Loucy (cell line): ENCODE results near the gene FGF12.

Experiments
- H2AFZ ChIP-seq: fragments of 200-600 bp; sonication (generic); 2 replicates; pipeline ENCODE4 v1.6.0; 2016; ENCODE audit warnings: antibody characterized with exemption, mild to moderate bottlenecking, low read length, moderate library complexity
- H3F3A ChIP-seq: fragments of 200-600 bp; 2 replicates; pipeline ENCODE4 v1.6.0; 2016; ENCODE audit warnings: antibody characterized with exemption, low read depth, mild to moderate bottlenecking
- H3K27me3 ChIP-seq: fragments of 200-600 bp; sonication (generic); 2 replicates; pipeline ENCODE4 v1.6.1; 2014; ENCODE audit warnings: low read length, mild to moderate bottlenecking; ENCODE audit not compliant: insufficient read depth, poor library complexity, severe bottlenecking
- H3K36me3 ChIP-seq: fragments of 200-600 bp; sonication (generic); 2 replicates; pipeline ENCODE4 v1.6.1; 2016; ENCODE audit warnings: low read length; ENCODE audit not compliant: insufficient read depth
- H3K4me1 ChIP-seq: fragments of 200-600 bp; sonication (generic); 2 replicates; pipeline ENCODE4 v1.5.1; 2014; ENCODE audit warnings: low read length, mild to moderate bottlenecking; ENCODE audit not compliant: insufficient read depth, poor library complexity, severe bottlenecking
- H3K4me2 ChIP-seq: fragments of 200-600 bp; sonication (generic); 2 replicates; pipeline ENCODE4 v1.6.0; 2014; ENCODE audit warnings: antibody characterized with exemption, low read length, low read depth, mild to moderate bottlenecking; ENCODE audit not compliant: poor library complexity, severe bottlenecking
- H3K4me3 ChIP-seq: fragments of 200-600 bp; sonication (generic); 2 replicates; pipeline ENCODE4 v1.5.1; 2014; ENCODE audit warnings: low read length, mild to moderate bottlenecking, mixed read lengths; ENCODE audit not compliant: poor library complexity, severe bottlenecking
- H3K79me2 ChIP-seq: fragments of 200-600 bp; sonication (generic); 2 replicates; pipeline ENCODE4 v1.6.1; 2014; ENCODE audit warnings: low read length; ENCODE audit not compliant: insufficient read depth
- H3K9ac ChIP-seq: fragments of 200-600 bp; sonication (generic); 2 replicates; pipeline ENCODE4 v1.6.0; 2014; ENCODE audit warnings: mild to moderate bottlenecking, low read depth, low read length, moderate library complexity; ENCODE audit not compliant: poor library complexity, severe bottlenecking
- H3K9me2 ChIP-seq: fragments of 200-600 bp; sonication (generic); replicated peaks from 2 replicates; pipeline ENCODE4 v1.6.1; 2016; ENCODE audit warnings: low read depth, low read length, mixed read lengths
- H3K9me3 ChIP-seq: fragments of 200-600 bp; sonication (generic); 2 replicates; pipeline ENCODE4 v1.6.1; 2014; ENCODE audit warnings: mild to moderate bottlenecking, antibody characterized with exemption, low read length, low read depth; ENCODE audit not compliant: insufficient read depth
- H4K20me1 ChIP-seq: fragments of 200-600 bp; sonication (generic); 2 replicates; pipeline ENCODE4 v1.6.0; 2014; ENCODE audit warnings: antibody characterized with exemption, low read length, mild to moderate bottlenecking; ENCODE audit not compliant: insufficient read depth, poor library complexity, severe bottlenecking
- CTCF ChIP-seq: fragments of 200-600 bp; sonication (generic); conservative IDR thresholded peaks from 2 replicates; pipeline ENCODE4 v1.5.1; 2014; ENCODE audit warnings: mild to moderate bottlenecking, antibody characterized with exemption, low read length
- EZH2phosphoT487 ChIP-seq: fragments of 200-600 bp; IDR thresholded peaks from 2 replicates; pipeline ENCODE4 v1.6.1; 2018; ENCODE audit warnings: antibody characterized with exemption, mild to moderate bottlenecking, moderate library complexity, borderline replicate concordance

FGF12 gene

GRCh38 chr3:192487033-192487432 is 240.3 kb downstream of the FGF12 start:
- H3K36me3 ChIP-seq, result no peaks in the 10 kb centered on the region
- no peaks in the 10 kb centered on the region for H3F3A ChIP-seq
- no peaks in the 10 kb centered on the region for H3K9me3 ChIP-seq
- no peaks in the 10 kb centered on the region for H3K4me1 ChIP-seq
- no peaks in the 10 kb centered on the region for H3K79me2 ChIP-seq
- no peaks in the 10 kb centered on the region for H3K27me3 ChIP-seq
- no peak overlapping the region for H3K4me2 ChIP-seq
- H4K20me1 ChIP-seq, result no peaks in the 10 kb centered on the region
- H3K4me3 ChIP-seq, result no peak overlapping the region
- H3K9ac ChIP-seq, result no peak overlapping the region
- no peaks in the 10 kb centered on the region for H3K9me2 ChIP-seq
- TF ChIP-seq EZH2phosphoT487 (no peak), CTCF (no peak)
- H2AFZ ChIP-seq, result no peak overlapping the region

- peak overlapping the region; percentile 38 for H3K4me2 ChIP-seq
Measured at GRCh38 chr3:192482809-192483208, 244.5 kb downstream of the FGF12 start.

GRCh38 chr3:192482391-192482790 is 244.9 kb downstream of the FGF12 start:
- Histone ChIP-seq H3K79me2 (no peaks in the 10 kb centered on the region), H3F3A (no peaks in the 10 kb centered on the region), H3K4me2 (no peak overlapping the region), H3K9ac (no peak overlapping the region), H3K4me3 (no peak overlapping the region), H3K27me3 (no peaks in the 10 kb centered on the region), H3K36me3 (no peaks in the 10 kb centered on the region), H3K9me2 (no peaks in the 10 kb centered on the region), H3K9me3 (no peaks in the 10 kb centered on the region), H2AFZ (no peak overlapping the region), H3K4me1 (no peaks in the 10 kb centered on the region), H4K20me1 (no peaks in the 10 kb centered on the region)
- TF ChIP-seq EZH2phosphoT487, result no peak
- no peak for TF ChIP-seq CTCF

More at GRCh38 chr3:192482809-192483208, 244.5 kb downstream of the FGF12 start:
- H3K9me2 ChIP-seq, result no peaks in the 10 kb centered on the region
- H3K4me1 ChIP-seq, result no peaks in the 10 kb centered on the region
- H3K4me3 ChIP-seq, result peak overlapping the region; percentile 49
- TF ChIP-seq CTCF, result no peak
- TF ChIP-seq EZH2phosphoT487, result no peak
- H2AFZ ChIP-seq, result peak overlapping the region; percentile 32; the same call in 1 of the 2 replicates
- H3K9me3 ChIP-seq, result no peaks in the 10 kb centered on the region
- no peaks in the 10 kb centered on the region for H3F3A ChIP-seq
- no peaks in the 10 kb centered on the region for H3K27me3 ChIP-seq
- no peaks in the 10 kb centered on the region for H4K20me1 ChIP-seq
- H3K9ac ChIP-seq, result no peak overlapping the region
- no peaks in the 10 kb centered on the region for H3K79me2 ChIP-seq
- no peaks in the 10 kb centered on the region for H3K36me3 ChIP-seq
